LNCaP clone FGC (cell line): ENCODE data around the gene MRTFA.
"Not testable (repeated sequence)": the region's sequence is repeated elsewhere in the genome, so short reads cannot be mapped to it uniquely, and the experiment has no call there.

Experiments
- DNase-seq: peaks from one replicate; pipeline ENCODE4 v3.0.0-alpha.2; 2011; ENCODE audit warnings: low read depth
- H3K4me3 ChIP-seq: 2 replicates; pipeline ENCODE4 v1.5.1; 2011; ENCODE audit warnings: mild to moderate bottlenecking, low read depth, low read length, control low read depth
- CTCF ChIP-seq: IDR thresholded peaks from 2 replicates; pipeline ENCODE4 v1.5.1; 2012; ENCODE audit warnings: mild to moderate bottlenecking; ENCODE audit not compliant: control insufficient read depth, insufficient read depth; ENCODE audit errors: extremely low read depth

Gene MRTFA

GRCh38 chr22:40381461-40381860 lies 255.1 kb downstream of the MRTFA start:
- no peak for TF ChIP-seq CTCF
- DNase-seq = no peak
- no peak overlapping the region for H3K4me3 ChIP-seq

- H3K4me3 ChIP-seq, DNase-seq: not testable (repeated sequence)
These were observed 258.1 kb downstream of the MRTFA start for GRCh38 chr22:40378448-40378847.

GRCh38 chr22:40377931-40378330 lies 258.6 kb downstream of the MRTFA start:
- no peak overlapping the region for H3K4me3 ChIP-seq
- no peak for DNase-seq
- no peak for TF ChIP-seq CTCF

- DNase-seq = no peak
- no peak overlapping the region for H3K4me3 ChIP-seq
- TF ChIP-seq CTCF = no peak
These were observed 260.4 kb downstream of the MRTFA start for GRCh38 chr22:40376149-40376548.

- DNase-seq = no peak
- H3K4me3 ChIP-seq = no peak overlapping the region
- TF ChIP-seq CTCF = no peak
These were observed 262.0 kb downstream of the MRTFA start for GRCh38 chr22:40374567-40374966.

GRCh38 chr22:40368836-40369235 lies 267.7 kb downstream of the MRTFA start:
- H3K4me3 ChIP-seq = no peak overlapping the region
- TF ChIP-seq CTCF = no peak
- DNase-seq = no peak

- no peak for DNase-seq
These were observed 268.5 kb downstream of the MRTFA start for GRCh38 chr22:40368016-40368415.

More at GRCh38 chr22:40368016-40368415, 268.5 kb downstream of the MRTFA start:
- H3K4me3 ChIP-seq = no peak overlapping the region
- no peak for TF ChIP-seq CTCF
